Keratinocyte (primary cell): ENCODE results near the gene MGAT3.

Experiments
- CTCF ChIP-seq, 3 experiments: IDR thresholded peaks in 1 of 3; conservative IDR thresholded peaks in 1 of 3; optimal IDR thresholded peaks in 1 of 3; 2 replicates in 2 of 3; 3 replicates in 1 of 3; pipeline versions ENCODE3 to v1.5.1; 2011; ENCODE audit warnings: low read length in 3 of 3, mild to moderate bottlenecking in 3 of 3, moderate library complexity in 2 of 3, control low read depth in 1 of 3, inconsistent platforms in 1 of 3; ENCODE audit not compliant: insufficient read depth in 2 of 3; ENCODE audit errors: extremely low read depth in 1 of 3
- EZH2 ChIP-seq: IDR thresholded peaks from one replicate; pipeline ENCODE4 v1.6.1; 2012; ENCODE audit warnings: inconsistent platforms, mild to moderate bottlenecking, low read length, moderate library complexity

- no peak for TF ChIP-seq CTCF (optimal IDR thresholded peaks at IDR 0.05 in 1 of 3, IDR thresholded peaks at IDR 0.05 in 1 of 3, conservative IDR thresholded peaks at IDR 0.05 in 1 of 3; ENCODE audit: extremely low read depth in 1 of 3, insufficient read depth in 2 of 3, low read length in 3 of 3)
- no peak for TF ChIP-seq EZH2
These were observed 28.2 kb upstream of the MGAT3 start for GRCh38 chr22:39428597-39429071.
